Left lung (tissue), 14 donors: Measurements from ENCODE around the gene ST8SIA3. TPM values are rescaled to one million over a fixed set of nuclear protein-coding genes. Genes with fewer than 3 reads are reported as not detected.

Source experiments
- ATAC-seq: fragments of 200-7000 bp; cut with Tn5 transposase; one replicate; pipeline ENCODE4 v1.9.1; 2020; ENCODE audit warnings: moderate library complexity
- DNase-seq, 4 donors: peaks; one replicate each; pipeline ENCODE4 v3.0.0-alpha.2; 2013 to 2020
- H3K27ac ChIP-seq, 2 donors: fragments of 200-600 bp; sonication (generic) in 1 of 2; one replicate each; pipeline versions ENCODE4 v1.5.0 to v1.8.0; 2020 to 2021
- H3K27me3 ChIP-seq, 2 donors: fragments of 200-600 bp; sonication (generic) in 1 of 2; one replicate each; pipeline versions ENCODE4 v1.5.0 to v1.8.0; 2020 to 2021
- H3K36me3 ChIP-seq, 2 donors: fragments of 200-600 bp; sonication (generic) in 1 of 2; one replicate each; pipeline versions ENCODE4 v1.5.0 to v1.8.0; 2020 to 2021
- H3K4me1 ChIP-seq, 2 donors: fragments of 200-600 bp; one replicate each; pipeline ENCODE4 v1.8.0; 2021
- H3K4me3 ChIP-seq, 2 donors: fragments of 200-600 bp; sonication (generic) in 1 of 2; one replicate each; pipeline versions ENCODE4 v1.5.0 to v1.8.0; 2020 to 2021; ENCODE audit warnings: mild to moderate bottlenecking in 1 of 2
- H3K9me3 ChIP-seq, 2 donors: fragments of 200-600 bp; sonication (generic) in 1 of 2; one replicate each; pipeline versions ENCODE4 v1.5.0 to v1.8.0; 2020 to 2021
- CTCF ChIP-seq, 2 donors: fragments of 200-600 bp; sonication (generic) in 1 of 2; IDR thresholded peaks; one replicate each; pipeline versions ENCODE4 v1.5.0 to v1.8.0; 2021; ENCODE audit warnings: antibody characterized with exemption in 2 of 2
- intact Hi-C, 2 donors: fragments of 100-400 bp; cut with DNase I; formaldehyde crosslinking; loops; one replicate each; pipeline versions ENCODE4 v1.11.2 to v1.14.2; 2022
- long read RNA-seq, 12 donors: library from polyadenylated mRNA in 2 of 12; unstranded in 2 of 12; transcript quantifications; one replicate each; pipeline ENCODE4 v2.0.0 and lab custom pipeline, GENCODE V29; 2019 to 2026
- polyA plus RNA-seq, 6 donors: library from polyadenylated mRNA; unstranded; fragments of 120-200 nt; gene quantifications; one replicate each; pipeline ENCODE4 v1.2.1, GENCODE V29; 2013; ENCODE audit not compliant: insufficient read length in 6 of 6
- total RNA-seq, 2 donors: library from RNA; stranded (reverse); fragmentation: NEBNext Ultra II Directional; extraction: Animal tissue kit (Norgen Biotek cat#: 25700); gene quantifications; one replicate each; pipeline ENCODE4 v1.2.1, GENCODE V29; 2021
- donor health status: DM: no; HTN: yes; CAD: no.
- donor health status: DM: no; HTN: no; CAD: no.

ST8SIA3 gene
- total RNA-seq (not detected), polyA plus RNA-seq (under 1 TPM; 0.08 to 0.37 (median 0.21) TPM)
- long read RNA-seq, donor 1 = 0 reads
- long read RNA-seq, donor 2 = 0 reads
- long read RNA-seq, donor 3 = 0 reads
- long read RNA-seq, donor 4 = 0 reads
- long read RNA-seq, donor 5 = 0 reads
- long read RNA-seq, donor 6, full-length matches to known transcripts = 1 of 1 reads
- long read RNA-seq, donor 6, partial matches to known transcripts = 0 of 1 reads
- long read RNA-seq, donor 6, other reads (novel, unspliced or antisense) = 0 of 1 reads
- long read RNA-seq, donor 7 = 0 reads
- long read RNA-seq, donor 8 = 0 reads
- long read RNA-seq, donor 9 = 0 reads
- long read RNA-seq, donor 10 = 0 reads
- long read RNA-seq, donor 11 = 0 reads
- long read RNA-seq, donor 12 = 0 reads

GRCh38 chr18:57352271-57352701 lies at the start of gene ST8SIA3:
ST8SIA3 (plus strand) TSS chr18:57352557; CDS start chr18:57352847, 290 bp downstream.
- peaks cover 39 to 89% of the 10 kb centered on the region in 2 donors for H3K27me3 ChIP-seq
- intact Hi-C loops = no loop called here
- no peak within 1 kb of the TSS for H3K27ac ChIP-seq
- no peaks in the 10 kb centered on the region for H3K4me1 ChIP-seq
- TF ChIP-seq CTCF (IDR thresholded peaks at IDR 0.05) = no peak
- H3K9me3 ChIP-seq = no peaks in the 10 kb centered on the region
- ATAC-seq = no peak
- DNase-seq = peak in 1 of 4 donors; percentile 57
- H3K36me3 ChIP-seq = no peaks in the 10 kb centered on the region
- no peak within 1 kb of the TSS for H3K4me3 ChIP-seq

GRCh38 chr18:57311472-57311871 lies 40.9 kb upstream of the ST8SIA3 start:
- Histone ChIP-seq H3K27ac (no peak overlapping the region), H3K4me3 (no peak overlapping the region), H3K9me3 (peaks cover 0 to 3% of the 10 kb centered on the region in 2 donors), H3K27me3 (no peaks in the 10 kb centered on the region), H3K4me1 (no peaks in the 10 kb centered on the region), H3K36me3 (no peaks in the 10 kb centered on the region)
- no peak for DNase-seq
- TF ChIP-seq CTCF (IDR thresholded peaks at IDR 0.05) = no peak
- intact Hi-C loops = no loop called here
- no peak for ATAC-seq

GRCh38 chr18:57312346-57313144 lies 39.8 kb upstream of the ST8SIA3 start:
- no peak for TF ChIP-seq CTCF (IDR thresholded peaks at IDR 0.05)
- H3K36me3 ChIP-seq = no peaks in the 10 kb centered on the region
- H3K27ac ChIP-seq = no peak overlapping the region
- no peak overlapping the region for H3K4me3 ChIP-seq
- peaks cover 0 to 3% of the 10 kb centered on the region in 2 donors for H3K9me3 ChIP-seq
- no peaks in the 10 kb centered on the region for H3K4me1 ChIP-seq
- no peak for ATAC-seq
- H3K27me3 ChIP-seq = no peaks in the 10 kb centered on the region
- intact Hi-C loops = no loop called here
- DNase-seq = no peak

- Histone ChIP-seq H3K36me3 (no peaks in the 10 kb centered on the region), H3K27ac (no peak overlapping the region), H3K4me1 (no peaks in the 10 kb centered on the region), H3K27me3 (no peaks in the 10 kb centered on the region), H3K4me3 (no peak overlapping the region), H3K9me3 (no peaks in the 10 kb centered on the region)
- DNase-seq (no peak), ATAC-seq (no peak)
- intact Hi-C loops = no loop called here
- no peak for TF ChIP-seq CTCF (IDR thresholded peaks at IDR 0.05)
Observed at GRCh38 chr18:57320603-57321002, 31.8 kb upstream of the ST8SIA3 start.
